SH-SY5Y (cell line): ENCODE data around the gene PHACTR2.

Source experiments
- GATA2 ChIP-seq: IDR thresholded peaks from 2 replicates; pipeline ENCODE4 v1.6.1; 2011; ENCODE audit warnings: mild to moderate bottlenecking, low read depth, low read length
- GATA3 ChIP-seq: IDR thresholded peaks from 2 replicates; pipeline ENCODE4 v1.6.1; 2011; ENCODE audit warnings: low read depth, mild to moderate bottlenecking, low read length, moderate library complexity

PHACTR2 gene

DNA sequence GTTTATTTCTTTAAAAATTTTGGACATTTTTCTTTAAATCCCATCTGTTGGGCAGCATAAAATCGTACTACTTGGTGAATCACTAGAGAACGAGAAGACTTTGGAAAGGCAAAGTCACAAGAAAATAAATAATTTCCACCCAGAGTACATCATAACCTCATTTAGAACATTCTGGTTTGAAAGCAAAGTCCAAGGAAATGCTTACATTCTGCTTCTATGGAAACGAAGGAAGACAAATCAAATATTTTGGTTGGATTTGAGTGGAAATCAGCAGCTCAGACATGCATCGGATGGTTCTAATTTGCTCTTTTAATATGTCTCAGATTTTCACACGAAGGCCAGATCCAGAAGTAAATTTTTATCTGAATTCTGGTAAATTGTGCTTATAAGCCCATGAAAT, 104.7 kb downstream of the PHACTR2 start:
- TF ChIP-seq GATA3 (no peak), GATA2 (no peak)

- no peak for TF ChIP-seq GATA3
- no peak for TF ChIP-seq GATA2
Observed at GRCh38 chr6:143783077-143783476, 105.3 kb downstream of the PHACTR2 start.

GRCh38 chr6:143784316-143784715, 106.6 kb downstream of the PHACTR2 start:
- TF ChIP-seq GATA3 (no peak), GATA2 (no peak)

DNA sequence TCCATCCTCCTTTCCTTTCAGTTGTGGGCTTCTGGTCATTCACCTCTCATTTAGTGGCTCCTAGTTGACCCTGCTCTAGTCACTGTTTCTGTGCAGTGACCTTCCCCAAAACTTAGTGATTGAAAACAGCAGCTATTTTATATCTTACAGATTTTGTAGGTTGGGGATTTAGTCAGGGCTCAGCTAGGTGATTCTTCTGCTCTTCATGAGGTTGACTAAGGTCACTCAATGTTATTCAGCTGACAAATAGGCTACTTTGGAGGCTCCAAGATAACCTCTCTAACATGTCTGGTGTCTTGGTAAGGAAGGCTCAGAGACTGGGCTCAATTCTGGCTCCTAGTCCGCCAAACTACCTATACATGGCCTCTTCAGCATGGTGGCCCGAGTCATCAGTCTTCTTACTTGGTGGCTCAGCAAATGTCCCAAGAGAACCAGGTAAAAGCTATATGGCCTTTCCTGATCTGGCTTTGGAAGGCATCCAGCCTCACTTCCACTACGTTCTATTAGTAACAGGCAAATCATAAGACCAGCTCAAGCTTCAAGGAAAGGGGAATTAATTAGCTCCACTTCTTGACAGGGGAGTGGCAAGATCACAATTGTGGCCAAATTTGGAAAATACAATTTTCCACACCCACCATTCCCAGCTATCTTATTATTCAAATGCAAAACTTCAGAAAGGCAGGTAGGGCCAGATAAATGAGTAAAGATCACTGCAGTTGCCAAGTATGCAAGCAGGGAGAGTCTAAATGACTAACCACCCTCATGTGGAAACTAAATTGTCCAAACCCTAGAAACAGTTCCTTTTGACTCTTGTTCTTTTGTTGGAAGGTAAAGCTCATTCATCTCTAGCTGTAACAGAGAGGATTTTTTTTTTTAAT, 114.9 kb downstream of the PHACTR2 start:
- TF ChIP-seq GATA2 (no peak), GATA3 (no peak)

DNA sequence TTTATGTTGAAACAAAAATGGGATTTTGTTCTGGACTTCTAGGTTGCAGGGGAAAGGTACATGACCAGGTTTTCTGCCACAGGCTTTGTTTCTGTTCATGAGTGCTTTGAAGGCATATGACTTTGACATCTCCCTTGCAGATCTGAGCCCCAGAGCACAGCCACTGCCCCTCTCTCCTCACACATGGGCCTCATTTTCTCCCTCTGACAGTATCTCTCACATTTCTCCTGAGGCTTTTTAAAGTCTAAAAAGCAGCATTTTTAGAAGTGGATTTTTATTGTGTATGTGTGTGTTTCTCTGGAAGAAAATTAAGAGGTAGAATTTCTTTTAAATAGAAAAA, 115.5 kb downstream of the PHACTR2 start:
- TF ChIP-seq GATA3 (no peak), GATA2 (no peak)

DNA sequence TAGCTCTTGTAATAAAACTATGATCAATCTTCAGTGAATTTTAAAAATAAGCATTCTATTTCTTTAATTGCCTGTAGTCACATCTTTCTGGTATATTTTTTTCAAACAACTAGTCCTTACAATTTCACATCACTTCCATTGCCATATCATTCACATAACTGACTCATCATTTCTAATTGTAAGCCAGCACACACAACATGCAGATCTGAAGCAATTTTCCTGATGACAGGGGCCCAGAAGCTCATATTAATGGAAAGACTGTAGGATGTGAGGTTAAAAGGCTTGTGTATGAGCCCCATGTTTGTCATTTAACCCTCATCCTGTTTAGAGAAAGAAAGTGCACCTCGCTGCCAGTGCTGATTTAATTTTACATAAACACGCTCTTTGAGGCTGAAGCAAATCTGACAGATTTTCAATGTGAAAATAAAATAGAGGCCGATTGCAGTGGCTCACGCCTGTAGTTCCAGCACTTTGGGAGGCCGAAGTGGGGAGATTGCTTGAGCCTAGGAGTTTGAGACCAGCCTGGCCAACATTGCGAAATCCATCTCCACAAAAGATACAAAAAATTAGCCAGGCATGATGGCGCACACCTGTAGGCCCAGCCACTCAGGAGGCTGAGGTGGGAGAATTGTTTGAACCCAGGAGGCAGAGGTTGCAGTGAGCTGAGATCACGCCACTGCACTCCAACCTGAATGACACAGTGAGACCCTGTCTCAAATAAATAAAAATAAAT, 125.2 kb downstream of the PHACTR2 start:
- TF ChIP-seq GATA3 (no peak), GATA2 (no peak)

- TF ChIP-seq GATA2, result no peak
- no peak for TF ChIP-seq GATA3
Observed at GRCh38 chr6:143803769-143804568, 126.2 kb downstream of the PHACTR2 start.

GRCh38 chr6:143804835-143805239, 127.1 kb downstream of the PHACTR2 start:
- no peak for TF ChIP-seq GATA3
- no peak for TF ChIP-seq GATA2

- TF ChIP-seq GATA2, result no peak
- no peak for TF ChIP-seq GATA3
Observed at GRCh38 chr6:143806282-143807102, 128.7 kb downstream of the PHACTR2 start.

GRCh38 chr6:143807103-143807772, 129.5 kb downstream of the PHACTR2 start:
- TF ChIP-seq GATA3 (no peak), GATA2 (no peak)

DNA sequence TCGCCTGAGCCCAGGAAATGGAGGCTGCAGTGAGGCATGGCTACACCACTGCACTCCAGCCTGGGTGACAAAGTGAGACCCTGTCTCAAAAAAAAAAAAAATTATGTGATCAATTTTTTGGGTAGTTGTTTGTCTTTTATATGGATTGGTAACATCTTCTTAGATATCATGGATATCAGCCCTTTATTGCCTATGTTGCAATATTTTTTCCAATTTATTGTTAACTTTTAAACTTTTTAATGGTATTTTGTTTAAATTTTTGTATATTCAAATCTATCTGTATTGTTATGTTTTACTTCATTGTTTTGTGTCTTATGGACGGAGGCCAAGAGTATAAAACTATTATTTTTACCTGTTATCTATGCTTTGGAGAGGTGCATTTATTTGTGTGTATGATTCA, 133.0 kb downstream of the PHACTR2 start:
- no peak for TF ChIP-seq GATA2
- no peak for TF ChIP-seq GATA3

DNA sequence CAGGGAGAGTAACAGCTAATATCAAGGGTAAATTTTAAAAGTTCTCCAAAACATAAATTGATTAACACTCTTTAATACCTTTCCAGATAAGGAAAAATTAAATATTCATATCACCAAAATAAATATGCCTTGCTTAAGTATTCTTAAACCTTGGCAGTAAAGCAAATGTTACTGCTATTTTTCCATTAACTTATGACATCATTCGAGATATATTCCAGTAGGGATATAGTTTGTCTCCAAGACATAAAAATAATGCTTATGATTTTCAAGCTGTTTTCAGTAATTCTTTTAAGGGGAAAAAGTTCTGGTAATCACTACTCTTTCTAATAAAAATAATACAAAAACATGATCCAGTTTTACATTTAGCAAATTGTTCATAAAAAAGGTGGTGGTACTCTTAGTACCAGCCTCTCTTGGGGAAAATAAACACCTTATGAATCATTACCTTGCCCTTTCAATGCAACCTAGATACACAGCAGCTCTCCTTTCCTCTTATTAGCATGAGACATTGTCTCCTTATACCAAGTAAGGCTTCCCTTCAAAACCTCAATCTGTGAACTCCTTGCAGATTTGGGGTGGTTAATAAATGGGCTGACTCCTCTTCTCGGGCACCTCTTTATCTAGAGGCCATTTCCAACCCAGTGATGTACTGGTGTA, 133.9 kb downstream of the PHACTR2 start:
- TF ChIP-seq GATA2 (no peak), GATA3 (no peak)

DNA sequence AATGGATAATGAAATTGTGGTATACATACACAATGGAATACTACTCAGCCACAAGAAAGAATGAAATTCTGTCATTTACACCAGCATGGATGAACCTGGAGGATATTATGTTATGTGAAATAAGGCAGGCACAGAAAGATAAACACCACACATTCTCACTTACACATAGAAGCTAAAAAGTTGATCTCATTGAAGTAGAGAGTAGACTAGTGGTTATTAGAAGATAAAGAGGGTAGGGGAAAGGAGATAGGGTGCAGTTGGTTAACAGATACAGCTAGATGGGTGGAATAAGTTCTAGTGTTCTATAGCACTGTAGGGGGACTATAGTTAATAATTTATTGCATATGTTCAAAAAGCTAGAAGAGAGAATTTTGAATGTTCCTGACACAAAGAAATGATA, 139.9 kb downstream of the PHACTR2 start:
- TF ChIP-seq GATA3, result no peak
- TF ChIP-seq GATA2, result no peak

DNA sequence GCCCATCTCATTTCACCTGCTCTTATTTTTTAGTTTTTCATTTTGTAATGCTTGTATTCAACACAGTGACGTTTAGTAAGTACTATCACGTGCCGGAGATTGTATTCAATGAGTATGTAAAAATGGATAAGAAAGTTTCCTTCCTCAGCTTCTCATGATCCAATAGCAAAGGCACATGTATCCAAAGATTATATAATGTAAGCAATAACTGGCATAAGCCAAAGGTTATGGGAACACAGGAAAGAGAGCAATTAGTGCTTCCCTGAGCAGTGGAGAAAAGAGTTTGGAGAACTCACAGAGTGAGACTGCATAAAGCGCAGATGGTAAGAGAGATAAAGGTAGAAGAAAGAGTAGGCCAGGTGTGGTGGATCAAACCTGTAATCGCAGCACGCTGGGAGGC, 143.6 kb downstream of the PHACTR2 start:
- TF ChIP-seq GATA3 (no peak), GATA2 (no peak)

- TF ChIP-seq GATA2, result no peak
- no peak for TF ChIP-seq GATA3
Observed at GRCh38 chr6:143822584-143823024, 144.8 kb downstream of the PHACTR2 start.
